SK-N-MC (cell line): Measurements from ENCODE around the gene PDE6H.

Source experiments
- EZH2 ChIP-seq: fragments of 200-600 bp; sonication (generic); IDR thresholded peaks from one replicate; pipeline ENCODE4 v1.6.1; 2017; ENCODE audit warnings: antibody characterized with exemption
- POLR2AphosphoS5 ChIP-seq: IDR thresholded peaks from 2 replicates; pipeline ENCODE4 v1.6.1; 2012; ENCODE audit warnings: mild to moderate bottlenecking, low read depth, low read length, borderline replicate concordance

DNA sequence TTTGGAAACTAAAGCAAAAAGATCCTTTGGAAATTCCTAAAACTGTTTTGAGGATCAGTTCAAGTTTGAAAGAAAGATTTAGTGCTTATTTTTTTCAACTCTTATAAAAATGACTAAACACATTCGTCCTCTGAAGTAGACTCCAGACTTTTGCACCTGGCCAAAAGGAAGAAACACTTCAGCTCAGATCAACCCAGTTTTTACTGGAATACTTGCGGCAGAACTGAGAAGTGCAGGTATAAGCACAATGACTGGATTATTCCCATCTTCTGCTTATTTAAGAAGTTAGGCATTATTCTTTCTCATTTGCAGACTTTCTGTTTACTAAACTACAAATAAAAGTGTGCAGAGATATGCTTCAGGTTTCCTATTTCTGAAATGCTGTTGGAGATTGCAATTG lies 41.9 kb downstream of the PDE6H start:
- TF ChIP-seq POLR2AphosphoS5 (no peak), EZH2 (no peak)
